Liver (tissue), 9 donors: ENCODE measurements around the gene CBL. TPM values are rescaled to one million over a fixed set of nuclear protein-coding genes. Genes with fewer than 3 reads are reported as not detected.

ENCODE experiments used
- DNase-seq: peaks from one replicate; pipeline ENCODE4 v3.0.0-alpha.2; 2017; ENCODE audit warnings: low spot score
- H3K27ac ChIP-seq, 2 donors: one replicate each; pipeline ENCODE4 v1.7.0; 2013; ENCODE audit warnings: inconsistent platforms in 2 of 2, low read length in 2 of 2, control low read depth in 1 of 2, low read depth in 1 of 2, mild to moderate bottlenecking in 1 of 2
- H3K27me3 ChIP-seq, 4 donors: one replicate each; pipeline versions ENCODE4 v1.6.1 to v1.7.0; 2013; ENCODE audit warnings: low read length in 3 of 4, inconsistent platforms in 1 of 4, mild to moderate bottlenecking in 1 of 4, moderate library complexity in 1 of 4; ENCODE audit not compliant: control insufficient read depth in 4 of 4, insufficient read depth in 4 of 4
- H3K36me3 ChIP-seq, 4 donors: one replicate each; pipeline versions ENCODE4 v1.6.1 to v1.7.0; 2013; ENCODE audit warnings: low read length in 3 of 4, mild to moderate bottlenecking in 3 of 4, low read depth in 1 of 4, moderate library complexity in 1 of 4; ENCODE audit not compliant: control insufficient read depth in 4 of 4, insufficient read depth in 3 of 4
- H3K4me1 ChIP-seq, 4 donors: one replicate each; pipeline versions ENCODE4 v1.6.1 to v1.7.0; 2013; ENCODE audit warnings: low read length in 3 of 4, mild to moderate bottlenecking in 3 of 4, moderate library complexity in 1 of 4; ENCODE audit not compliant: control insufficient read depth in 4 of 4, insufficient read depth in 4 of 4
- H3K4me3 ChIP-seq, 3 donors: one replicate each; pipeline versions ENCODE4 v1.6.1 to v1.7.0; 2013; ENCODE audit warnings: low read length in 3 of 3, control low read depth in 1 of 3, low read depth in 1 of 3, mild to moderate bottlenecking in 1 of 3
- H3K9ac ChIP-seq, 2 donors: one replicate each; pipeline ENCODE4 v1.7.0; 2013; ENCODE audit warnings: low read length in 2 of 2, mild to moderate bottlenecking in 2 of 2, moderate library complexity in 2 of 2, control low read depth in 1 of 2, low read depth in 1 of 2
- H3K9me3 ChIP-seq, 4 donors: one replicate each; pipeline versions ENCODE4 v1.6.1 to v1.7.0; 2013; ENCODE audit warnings: low read length in 3 of 4; ENCODE audit not compliant: control insufficient read depth in 4 of 4
- EGR1 ChIP-seq, 2 donors: IDR thresholded peaks; 2 replicates each; pipeline ENCODE4 v1.6.1; 2016 to 2018; ENCODE audit warnings: antibody characterized with exemption in 2 of 2, low read depth in 2 of 2
- FOXA1 ChIP-seq: IDR thresholded peaks from 2 replicates; pipeline ENCODE4 v1.6.1; 2016; ENCODE audit warnings: antibody characterized with exemption
- GABPA ChIP-seq, 2 donors: IDR thresholded peaks in 1 of 2; conservative IDR thresholded peaks in 1 of 2; 2 replicates each; pipeline ENCODE4 v1.6.1; 2016; ENCODE audit warnings: antibody characterized with exemption in 2 of 2, mild to moderate bottlenecking in 1 of 2, moderate library complexity in 1 of 2
- HNF4A ChIP-seq, 2 donors: conservative IDR thresholded peaks; 2 replicates each; pipeline ENCODE4 v1.6.1; 2016; ENCODE audit warnings: antibody characterized with exemption in 2 of 2, mild to moderate bottlenecking in 2 of 2
- JUND ChIP-seq, 2 donors: IDR thresholded peaks; 2 replicates each; pipeline ENCODE4 v1.6.1; 2016; ENCODE audit warnings: antibody characterized with exemption in 2 of 2
- NR2F2 ChIP-seq: IDR thresholded peaks from 2 replicates; pipeline ENCODE4 v1.6.1; 2016; ENCODE audit warnings: antibody characterized with exemption
- RXRA ChIP-seq, 2 donors: IDR thresholded peaks; 2 replicates each; pipeline ENCODE4 v1.6.1; 2017 to 2018; ENCODE audit warnings: antibody characterized with exemption in 2 of 2, mild to moderate bottlenecking in 1 of 2
- SP1 ChIP-seq: IDR thresholded peaks from 2 replicates; pipeline ENCODE4 v1.6.1; 2018; ENCODE audit warnings: antibody characterized with exemption, mild to moderate bottlenecking
- TAF1 ChIP-seq: conservative IDR thresholded peaks from 2 replicates; pipeline ENCODE4 v1.6.1; 2016; ENCODE audit warnings: antibody characterized with exemption, mild to moderate bottlenecking
- YY1 ChIP-seq: IDR thresholded peaks from 2 replicates; pipeline ENCODE4 v1.6.1; 2016; ENCODE audit warnings: antibody characterized with exemption, mild to moderate bottlenecking
- WGBS: extraction: QIAGEN DNeasy Blood & Tissue Kit; methylation state at CpG from one replicate; pipeline ENCODE4 v1.1.7; 2013; 5-methylcytosine and 5-hydroxymethylcytosine counted together
- polyA plus RNA-seq, 2 donors: library from polyadenylated mRNA; stranded (reverse) in 1 of 2; unstranded in 1 of 2; fragments of 200-250 nt in 1 of 2; fragments of >200 nt in 1 of 2; fragmentation: Nextera tagmentation in 1 of 2; extraction: Ambion mirVana in 1 of 2; gene quantifications; one replicate each; pipeline versions ENCODE4 v1.2.1 to v1.2.3, GENCODE V29; 2013 to 2015
- total RNA-seq, 2 donors: library from RNA; depleted of rRNA; stranded (reverse); fragments of >200 nt; gene quantifications; one replicate each; pipeline ENCODE4 v1.2.3, GENCODE V29; 2014
- TF ChIP-seq, protein P1 (sequence below): IDR thresholded peaks from 2 replicates; pipeline ENCODE4 v1.6.1; 2016; ENCODE audit warnings: antibody characterized with exemption, mild to moderate bottlenecking
- TF ChIP-seq, protein P2 (sequence below): fragments of 150-350 bp; IDR thresholded peaks from 2 replicates; pipeline ENCODE4 v1.5.1; 2017; ENCODE audit warnings: improper control_type of control experiment, low read depth, low read length; ENCODE audit not compliant: missing input control
- TF ChIP-seq, protein P3 (sequence below): IDR thresholded peaks from 2 replicates; pipeline ENCODE4 v1.6.1; 2016; ENCODE audit warnings: antibody characterized with exemption
- TF ChIP-seq, protein P4 (sequence below): IDR thresholded peaks from 2 replicates; pipeline ENCODE4 v1.6.1; 2016; ENCODE audit warnings: antibody characterized with exemption
- TF ChIP-seq, protein P5 (sequence below): IDR thresholded peaks from 2 replicates; pipeline ENCODE4 v1.6.1; 2016; ENCODE audit warnings: antibody characterized with exemption
- donor health status: healthy.
- donor health status: healthy.
- donor health status: healthy.
- donor health status: healthy.
- donor health status: healthy.

CBL gene
- total and polyA plus RNA-seq, 4 donors: 1.6 to 5.5 (median 3.5) TPM

DNA sequence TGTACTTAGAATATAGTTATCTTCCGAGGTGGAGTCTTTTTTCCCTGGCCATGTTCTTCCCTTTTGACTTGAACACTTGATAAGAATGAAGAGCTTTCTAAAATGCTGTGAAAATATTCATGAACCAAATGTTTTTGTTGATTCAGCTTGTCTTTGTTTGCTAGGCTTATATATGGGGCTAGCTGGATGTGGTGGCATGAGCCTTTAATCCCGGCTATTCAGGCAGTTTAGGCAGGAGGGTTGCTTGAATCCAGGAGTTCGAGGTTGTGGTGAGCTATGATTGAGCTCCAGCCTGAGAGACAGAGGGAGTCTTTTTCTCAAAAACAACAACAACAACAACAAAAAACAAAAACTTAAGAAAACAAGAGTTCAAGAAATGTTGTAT, 23.1 kb downstream of the CBL start (continued):
- TF ChIP-seq, protein P1, sequence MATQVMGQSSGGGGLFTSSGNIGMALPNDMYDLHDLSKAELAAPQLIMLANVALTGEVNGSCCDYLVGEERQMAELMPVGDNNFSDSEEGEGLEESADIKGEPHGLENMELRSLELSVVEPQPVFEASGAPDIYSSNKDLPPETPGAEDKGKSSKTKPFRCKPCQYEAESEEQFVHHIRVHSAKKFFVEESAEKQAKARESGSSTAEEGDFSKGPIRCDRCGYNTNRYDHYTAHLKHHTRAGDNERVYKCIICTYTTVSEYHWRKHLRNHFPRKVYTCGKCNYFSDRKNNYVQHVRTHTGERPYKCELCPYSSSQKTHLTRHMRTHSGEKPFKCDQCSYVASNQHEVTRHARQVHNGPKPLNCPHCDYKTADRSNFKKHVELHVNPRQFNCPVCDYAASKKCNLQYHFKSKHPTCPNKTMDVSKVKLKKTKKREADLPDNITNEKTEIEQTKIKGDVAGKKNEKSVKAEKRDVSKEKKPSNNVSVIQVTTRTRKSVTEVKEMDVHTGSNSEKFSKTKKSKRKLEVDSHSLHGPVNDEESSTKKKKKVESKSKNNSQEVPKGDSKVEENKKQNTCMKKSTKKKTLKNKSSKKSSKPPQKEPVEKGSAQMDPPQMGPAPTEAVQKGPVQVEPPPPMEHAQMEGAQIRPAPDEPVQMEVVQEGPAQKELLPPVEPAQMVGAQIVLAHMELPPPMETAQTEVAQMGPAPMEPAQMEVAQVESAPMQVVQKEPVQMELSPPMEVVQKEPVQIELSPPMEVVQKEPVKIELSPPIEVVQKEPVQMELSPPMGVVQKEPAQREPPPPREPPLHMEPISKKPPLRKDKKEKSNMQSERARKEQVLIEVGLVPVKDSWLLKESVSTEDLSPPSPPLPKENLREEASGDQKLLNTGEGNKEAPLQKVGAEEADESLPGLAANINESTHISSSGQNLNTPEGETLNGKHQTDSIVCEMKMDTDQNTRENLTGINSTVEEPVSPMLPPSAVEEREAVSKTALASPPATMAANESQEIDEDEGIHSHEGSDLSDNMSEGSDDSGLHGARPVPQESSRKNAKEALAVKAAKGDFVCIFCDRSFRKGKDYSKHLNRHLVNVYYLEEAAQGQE: no peak
- no peak for TF ChIP-seq GABPA (IDR thresholded peaks at IDR 0.05 in 1 of 2, conservative IDR thresholded peaks at IDR 0.05 in 1 of 2)
- no peak for TF ChIP-seq YY1

DNA sequence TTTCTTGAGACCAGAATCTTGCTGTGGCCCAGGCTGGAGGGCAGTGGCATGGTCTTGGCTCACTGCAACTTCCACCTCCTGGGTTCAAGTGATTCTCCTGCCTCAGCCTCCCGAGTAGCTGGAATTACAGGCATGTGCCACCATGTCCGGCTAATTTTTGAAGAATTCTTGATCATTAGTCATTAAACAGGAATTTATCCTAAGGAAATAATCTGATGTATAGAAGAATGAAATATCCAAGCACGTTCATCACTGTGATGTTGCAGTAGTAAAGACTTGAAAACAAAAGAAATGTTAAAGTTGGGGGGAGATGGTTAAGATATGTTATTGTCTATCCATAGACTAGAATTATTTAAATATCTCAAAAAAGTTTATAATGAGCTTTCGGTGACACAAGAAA, 23.6 kb downstream of the CBL start:
- 97% methylated on average over 4 of the region's 4 CpGs for WGBS

More for the DNA sequence above, 23.6 kb downstream of the CBL start:
- Histone ChIP-seq H3K27ac (no peak overlapping the region), H3K4me3 (no peak overlapping the region), H3K9ac (no peak overlapping the region), H3K36me3 (peaks cover 0 to 4% (median 2%) of the 10 kb centered on the region in 4 donors), H3K9me3 (no peaks in the 10 kb centered on the region), H3K27me3 (no peaks in the 10 kb centered on the region), H3K4me1 (peaks cover 0 to 4% (median under 1%) of the 10 kb centered on the region in 4 donors)
- no peak for DNase-seq
- no peak for TF ChIP-seq RXRA (IDR thresholded peaks at IDR 0.05)
- TF ChIP-seq, protein P2, sequence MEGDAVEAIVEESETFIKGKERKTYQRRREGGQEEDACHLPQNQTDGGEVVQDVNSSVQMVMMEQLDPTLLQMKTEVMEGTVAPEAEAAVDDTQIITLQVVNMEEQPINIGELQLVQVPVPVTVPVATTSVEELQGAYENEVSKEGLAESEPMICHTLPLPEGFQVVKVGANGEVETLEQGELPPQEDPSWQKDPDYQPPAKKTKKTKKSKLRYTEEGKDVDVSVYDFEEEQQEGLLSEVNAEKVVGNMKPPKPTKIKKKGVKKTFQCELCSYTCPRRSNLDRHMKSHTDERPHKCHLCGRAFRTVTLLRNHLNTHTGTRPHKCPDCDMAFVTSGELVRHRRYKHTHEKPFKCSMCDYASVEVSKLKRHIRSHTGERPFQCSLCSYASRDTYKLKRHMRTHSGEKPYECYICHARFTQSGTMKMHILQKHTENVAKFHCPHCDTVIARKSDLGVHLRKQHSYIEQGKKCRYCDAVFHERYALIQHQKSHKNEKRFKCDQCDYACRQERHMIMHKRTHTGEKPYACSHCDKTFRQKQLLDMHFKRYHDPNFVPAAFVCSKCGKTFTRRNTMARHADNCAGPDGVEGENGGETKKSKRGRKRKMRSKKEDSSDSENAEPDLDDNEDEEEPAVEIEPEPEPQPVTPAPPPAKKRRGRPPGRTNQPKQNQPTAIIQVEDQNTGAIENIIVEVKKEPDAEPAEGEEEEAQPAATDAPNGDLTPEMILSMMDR: no peak
- TF ChIP-seq, protein P3, sequence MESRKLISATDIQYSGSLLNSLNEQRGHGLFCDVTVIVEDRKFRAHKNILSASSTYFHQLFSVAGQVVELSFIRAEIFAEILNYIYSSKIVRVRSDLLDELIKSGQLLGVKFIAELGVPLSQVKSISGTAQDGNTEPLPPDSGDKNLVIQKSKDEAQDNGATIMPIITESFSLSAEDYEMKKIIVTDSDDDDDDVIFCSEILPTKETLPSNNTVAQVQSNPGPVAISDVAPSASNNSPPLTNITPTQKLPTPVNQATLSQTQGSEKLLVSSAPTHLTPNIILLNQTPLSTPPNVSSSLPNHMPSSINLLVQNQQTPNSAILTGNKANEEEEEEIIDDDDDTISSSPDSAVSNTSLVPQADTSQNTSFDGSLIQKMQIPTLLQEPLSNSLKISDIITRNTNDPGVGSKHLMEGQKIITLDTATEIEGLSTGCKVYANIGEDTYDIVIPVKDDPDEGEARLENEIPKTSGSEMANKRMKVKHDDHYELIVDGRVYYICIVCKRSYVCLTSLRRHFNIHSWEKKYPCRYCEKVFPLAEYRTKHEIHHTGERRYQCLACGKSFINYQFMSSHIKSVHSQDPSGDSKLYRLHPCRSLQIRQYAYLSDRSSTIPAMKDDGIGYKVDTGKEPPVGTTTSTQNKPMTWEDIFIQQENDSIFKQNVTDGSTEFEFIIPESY: no peak
- TF ChIP-seq, protein P1: no peak
- no peak for TF ChIP-seq SP1
- TF ChIP-seq TAF1: no peak
- TF ChIP-seq EGR1 (IDR thresholded peaks at IDR 0.05; ENCODE audit: low read depth in 2 of 2): no peak
- TF ChIP-seq JUND (IDR thresholded peaks at IDR 0.05): no peak
- TF ChIP-seq FOXA1: no peak
- TF ChIP-seq, protein P4, sequence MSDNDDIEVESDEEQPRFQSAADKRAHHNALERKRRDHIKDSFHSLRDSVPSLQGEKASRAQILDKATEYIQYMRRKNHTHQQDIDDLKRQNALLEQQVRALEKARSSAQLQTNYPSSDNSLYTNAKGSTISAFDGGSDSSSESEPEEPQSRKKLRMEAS: no peak
- TF ChIP-seq YY1: no peak
- TF ChIP-seq, protein P5, sequence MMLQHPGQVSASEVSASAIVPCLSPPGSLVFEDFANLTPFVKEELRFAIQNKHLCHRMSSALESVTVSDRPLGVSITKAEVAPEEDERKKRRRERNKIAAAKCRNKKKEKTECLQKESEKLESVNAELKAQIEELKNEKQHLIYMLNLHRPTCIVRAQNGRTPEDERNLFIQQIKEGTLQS: no peak
- no peak for TF ChIP-seq NR2F2
- TF ChIP-seq HNF4A (conservative IDR thresholded peaks at IDR 0.05): no peak
